Kidney (tissue), 14 donors: Measurements from ENCODE around the gene SOBP. TPM values are rescaled to one million over a fixed set of nuclear protein-coding genes. Genes with fewer than 3 reads are reported as not detected.

Experiments
- DNase-seq, 5 donors: peaks; one replicate each; pipeline ENCODE4 v3.0.0-alpha.2; 2013 to 2020
- FAIRE-seq: peaks from 2 replicates; lab custom pipeline; 2012; peaks lifted over from hg19 to GRCh38; lab: Jason Lieb, UNC
- H3K27ac ChIP-seq, 2 donors: one replicate each; pipeline ENCODE4 v1.7.0; 2013; ENCODE audit warnings: low read depth in 2 of 2, low read length in 2 of 2, inconsistent platforms in 1 of 2
- H3K27me3 ChIP-seq: one replicate; pipeline ENCODE4 v1.7.1; 2013; ENCODE audit warnings: low read length, inconsistent platforms; ENCODE audit not compliant: control insufficient read depth, insufficient read depth
- H3K36me3 ChIP-seq, 3 donors: one replicate each; pipeline versions ENCODE4 v1.7.0 to v1.7.1; 2013; ENCODE audit warnings: low read length in 3 of 3, control low read depth in 1 of 3, inconsistent platforms in 1 of 3; ENCODE audit not compliant: insufficient read depth in 3 of 3, control insufficient read depth in 2 of 3
- H3K4me1 ChIP-seq, 3 donors: one replicate each; pipeline versions ENCODE4 v1.7.0 to v1.7.1; 2013; ENCODE audit warnings: low read length in 3 of 3, inconsistent platforms in 1 of 3, low read depth in 1 of 3; ENCODE audit not compliant: control insufficient read depth in 2 of 3, insufficient read depth in 2 of 3
- H3K4me3 ChIP-seq, 3 donors: one replicate each; pipeline versions ENCODE4 v1.7.0 to v1.8.1; 2013; ENCODE audit warnings: low read length in 3 of 3, control low read depth in 1 of 3, inconsistent platforms in 1 of 3
- H3K9ac ChIP-seq, 3 donors: one replicate each; pipeline versions ENCODE4 v1.7.0 to v1.7.1; 2013; ENCODE audit warnings: low read length in 3 of 3, control low read depth in 1 of 3, inconsistent platforms in 1 of 3
- H3K9me3 ChIP-seq, 3 donors: one replicate each; pipeline versions ENCODE4 v1.7.0 to v1.7.1; 2013; ENCODE audit warnings: low read length in 3 of 3, control low read depth in 1 of 3, inconsistent platforms in 1 of 3; ENCODE audit not compliant: control insufficient read depth in 2 of 3, insufficient read depth in 1 of 3
- CTCF ChIP-seq: IDR thresholded peaks from 3 replicates; pipeline ENCODE4 v1.5.1; 2012; ENCODE audit warnings: mild to moderate bottlenecking, moderate library complexity, borderline replicate concordance; ENCODE audit not compliant: insufficient read depth; ENCODE audit errors: extremely low read depth
- intact Hi-C: fragments of 100-400 bp; cut with DNase I; formaldehyde crosslinking; loops from one replicate; pipeline ENCODE4 v1.11.1; 2022
- polyA plus RNA-seq: library from polyadenylated mRNA; stranded (reverse); fragments of 350-450 nt; fragmentation: Illumina TruSeq; extraction: RNeasy Lipid Tissue Mini Kit (QIAGEN cat#74804); gene quantifications from one replicate; pipeline ENCODE4 v1.2.3, GENCODE V29; 2014; ENCODE audit warnings: low read depth, low replicate concordance; ENCODE audit not compliant: insufficient read depth
- total RNA-seq: library from RNA; stranded (reverse); fragmentation: NEBNext Ultra II Directional; extraction: Animal tissue kit (Norgen Biotek cat#: 25700); gene quantifications from one replicate; pipeline ENCODE4 v1.2.1, GENCODE V29; 2021
- donor health status: control.
- donor health status: control.
- donor health status: control.
- donor health status: control.
- donor health status: control.
- donor health status: DM: yes; HTN: yes; CAD: no.
- donor health status: Normal renal cell carcinoma (clear cell type).

SOBP gene
- total and polyA plus RNA-seq, 2 donors from 2014 or later, result 5.4 to 9.5 TPM

DNA sequence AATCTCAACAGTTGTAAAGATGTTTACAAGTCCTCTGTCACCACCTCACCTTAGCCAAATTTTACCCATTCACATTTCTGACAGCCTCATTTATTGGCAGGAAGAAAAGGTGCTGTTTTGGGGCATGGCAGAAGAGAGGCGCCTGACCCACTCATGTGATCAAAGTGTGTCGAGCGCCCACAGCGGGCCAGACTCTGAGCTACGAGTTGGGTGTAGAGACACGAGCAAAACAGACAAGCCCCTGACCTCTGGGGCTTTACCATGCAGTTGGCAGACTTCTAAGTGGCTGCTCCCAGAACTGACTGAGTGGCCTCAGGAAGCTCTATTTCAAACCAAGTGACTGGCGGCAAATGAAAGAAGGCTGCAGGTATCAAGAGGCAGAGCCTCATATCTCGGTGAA lies 167.0 kb downstream of the SOBP start:
- no peak overlapping the region for H3K27ac ChIP-seq
- H3K4me3 ChIP-seq, result no peak overlapping the region
- H3K9me3 ChIP-seq, result no peaks in the 10 kb centered on the region
- no peak overlapping the region for H3K9ac ChIP-seq
- peaks cover 0 to 3% (median 0%) of the 10 kb centered on the region in 3 donors for H3K4me1 ChIP-seq
- no peaks in the 10 kb centered on the region for H3K27me3 ChIP-seq
- no peaks in the 10 kb centered on the region for H3K36me3 ChIP-seq
- no peak for TF ChIP-seq CTCF
- DNase-seq, result no peak
- intact Hi-C loops, result no loop called here
- no peak for FAIRE-seq

- Histone ChIP-seq H3K4me3 (no peak overlapping the region), H3K4me1 (peaks cover 0 to 3% (median 0%) of the 10 kb centered on the region in 3 donors), H3K27me3 (no peaks in the 10 kb centered on the region), H3K9me3 (no peaks in the 10 kb centered on the region), H3K27ac (no peak overlapping the region), H3K9ac (no peak overlapping the region), H3K36me3 (no peaks in the 10 kb centered on the region)
- no peak for FAIRE-seq
- DNase-seq, result no peak
- intact Hi-C loops, result no loop called here
- TF ChIP-seq CTCF, result no peak
These were observed 167.4 kb downstream of the SOBP start for GRCh38 chr6:107657373-107657754.

GRCh38 chr6:107657755-107658461 lies 168.0 kb downstream of the SOBP start:
- peak; percentile 75 to 92 (median 87) for DNase-seq
- FAIRE-seq, result no peak
- H3K4me1 ChIP-seq, result peaks cover 0 to 3% (median 0%) of the 10 kb centered on the region in 3 donors
- no peaks in the 10 kb centered on the region for H3K36me3 ChIP-seq
- H3K4me3 ChIP-seq, result no peak overlapping the region
- no peak for TF ChIP-seq CTCF
- intact Hi-C loops, result no loop called here
- no peaks in the 10 kb centered on the region for H3K27me3 ChIP-seq
- H3K9me3 ChIP-seq, result no peaks in the 10 kb centered on the region
- H3K27ac ChIP-seq, result no peak overlapping the region
- no peak overlapping the region for H3K9ac ChIP-seq
